DLD1 (cell line): Measurements from ENCODE around the gene PIK3CA.
"Not testable (repeated sequence)": the region's sequence is repeated elsewhere in the genome, so short reads cannot be mapped to it uniquely, and the experiment has no call there.

Source experiments
- in situ Hi-C: cut with HindIII; loops from 2 replicates; pipeline ENCODE4 v1.10.0; 2017; ENCODE audit warnings: low sequenced_read_pairs

Gene PIK3CA

DNA sequence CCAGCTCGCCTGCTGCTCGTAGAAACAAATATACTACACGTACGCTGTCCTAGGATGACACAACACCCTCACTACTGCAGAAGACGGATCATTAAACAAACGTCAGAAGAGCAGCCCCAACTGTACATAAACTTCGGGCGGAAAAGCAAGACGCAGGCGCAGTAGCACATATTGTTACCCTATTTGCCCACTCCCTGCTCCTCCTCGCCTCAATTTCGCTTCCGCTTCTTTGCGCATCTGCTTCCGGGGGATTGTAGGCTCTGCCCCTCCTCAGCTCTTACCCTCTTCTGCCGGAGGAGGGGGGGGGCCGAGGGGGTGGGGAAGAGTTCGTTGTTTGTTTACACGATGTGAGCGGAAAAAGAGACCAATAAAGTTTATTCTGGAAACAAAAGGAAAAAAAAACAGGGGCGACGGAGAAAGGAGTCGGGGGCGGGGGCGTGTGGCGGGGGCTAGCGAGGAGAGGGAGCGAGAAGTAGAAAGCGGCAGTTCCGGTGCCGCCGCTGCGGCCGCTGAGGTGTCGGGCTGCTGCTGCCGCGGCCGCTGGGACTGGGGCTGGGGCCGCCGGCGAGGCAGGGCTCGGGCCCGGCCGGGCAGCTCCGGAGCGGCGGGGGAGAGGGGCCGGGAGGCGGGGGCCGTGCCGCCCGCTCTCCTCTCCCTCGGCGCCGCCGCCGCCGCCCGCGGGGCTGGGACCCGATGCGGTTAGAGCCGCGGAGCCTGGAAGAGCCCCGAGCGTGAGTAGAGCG is at the start of gene PIK3CA:
Gene PIK3CA (plus strand): TSS at position 485 of the 743 bp plus-strand sequence. CDS start 50,469 bp downstream, outside the sequence.
- in situ Hi-C loops = no loop called here

DNA sequence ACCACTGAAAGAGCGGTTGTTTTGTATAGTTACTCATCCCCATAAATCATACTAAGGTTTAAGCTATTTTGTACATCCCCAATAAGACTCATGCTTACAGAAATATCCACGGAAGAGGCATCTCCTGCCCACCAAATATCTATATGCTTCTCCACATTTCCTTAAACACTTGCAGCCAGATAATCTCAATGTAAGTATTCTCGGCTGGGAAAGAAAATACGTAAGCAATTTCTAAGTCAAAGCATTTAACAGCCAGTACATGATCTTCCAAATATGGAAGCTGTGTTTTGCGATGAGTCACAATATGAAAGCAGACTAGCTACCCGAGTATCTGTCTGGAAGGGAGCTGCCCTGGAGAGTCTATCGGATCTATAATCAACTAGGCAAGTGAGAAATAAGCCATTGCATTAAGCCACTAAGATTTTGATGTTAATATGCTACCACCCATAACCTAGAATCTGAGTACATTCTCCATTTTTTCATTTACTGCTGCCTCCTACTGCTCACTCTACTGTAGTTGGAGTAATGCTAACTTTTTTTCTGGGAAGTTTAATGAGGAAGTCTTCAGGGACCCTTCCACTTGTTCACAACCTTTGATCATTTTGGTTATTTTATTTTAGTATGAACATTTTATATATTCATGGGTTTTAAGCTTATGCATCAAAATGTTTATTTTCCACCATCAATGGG is 49.6 kb upstream of the PIK3CA start:
- in situ Hi-C loops = no loop called here

DNA sequence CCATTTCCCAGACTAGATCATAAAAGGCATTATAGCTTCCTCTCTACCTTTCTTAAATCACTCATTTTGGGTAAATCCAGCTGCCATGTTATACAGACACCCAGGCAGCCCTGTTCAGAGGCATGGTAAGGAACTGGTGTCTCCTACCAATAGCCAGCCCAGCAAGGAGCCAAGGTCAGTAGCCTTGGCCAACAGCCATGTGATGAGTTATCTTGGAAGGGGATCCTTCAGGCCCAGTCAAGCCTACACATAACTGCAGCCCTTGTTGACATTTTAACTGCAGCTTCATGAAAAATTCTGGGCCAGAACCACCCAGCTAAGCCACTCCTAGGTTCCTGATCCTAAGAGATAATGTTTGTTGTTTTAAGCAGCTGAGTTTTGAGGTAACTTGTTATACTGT is 47.5 kb upstream of the PIK3CA start:
- in situ Hi-C loops = no loop called here

DNA sequence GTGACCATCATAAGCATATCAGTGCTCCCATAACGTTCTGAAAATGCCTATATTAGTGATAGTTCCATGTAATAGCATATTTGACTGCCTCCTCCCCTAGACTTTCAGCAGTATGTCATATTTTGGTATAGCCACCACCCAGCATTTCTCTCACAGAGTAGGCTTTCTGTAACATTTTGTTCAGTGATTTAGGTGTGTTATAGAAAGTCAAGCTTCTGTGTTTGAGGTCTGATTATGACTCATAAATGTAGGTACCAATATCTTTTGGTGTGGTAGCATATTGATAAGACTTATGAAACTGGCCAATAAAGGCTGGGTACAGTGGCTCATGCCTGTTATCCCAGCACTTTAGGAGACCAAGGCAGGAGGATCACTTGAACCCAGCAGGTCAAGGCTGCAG is 42.3 kb upstream of the PIK3CA start:
- in situ Hi-C loops = no loop called here

DNA sequence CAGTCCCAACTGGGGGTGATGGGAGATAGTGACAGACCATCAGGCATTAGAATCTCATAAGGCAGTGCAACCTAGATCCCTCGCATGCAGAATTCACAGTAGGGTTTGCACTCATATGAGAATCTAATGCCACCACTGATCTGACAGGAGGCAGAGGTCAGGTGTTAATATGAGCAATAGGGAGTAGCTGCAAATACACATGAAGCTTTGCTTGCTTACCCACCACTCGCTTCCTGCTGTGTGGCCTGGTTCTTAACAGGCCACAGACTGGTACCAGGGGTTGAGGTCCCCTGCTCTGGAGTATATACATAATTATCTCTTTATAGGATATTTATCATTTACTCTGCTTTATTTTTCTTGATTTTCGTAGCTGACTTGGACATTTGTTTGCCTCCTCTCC is 40.5 kb upstream of the PIK3CA start:
- in situ Hi-C loops = no loop called here

DNA sequence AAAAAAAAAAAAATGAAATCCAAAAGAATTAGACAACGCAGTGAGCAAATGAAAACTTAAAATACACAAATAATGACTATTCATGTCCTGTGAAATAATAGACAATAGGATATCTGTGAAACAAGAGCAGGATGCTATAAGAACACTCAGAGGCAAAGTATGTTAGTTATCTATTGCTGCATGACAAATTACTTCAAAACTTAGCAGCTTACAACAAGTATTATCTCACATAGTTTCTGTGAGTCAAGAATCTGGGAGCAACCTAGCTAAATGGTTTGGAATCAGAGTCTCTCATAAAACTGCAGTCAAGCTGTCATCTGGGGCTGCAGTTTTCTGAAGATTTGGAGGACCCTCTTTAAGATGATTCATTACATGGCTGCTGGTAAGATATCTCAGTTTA is 40.1 kb upstream of the PIK3CA start:
- in situ Hi-C loops = no loop called here

DNA sequence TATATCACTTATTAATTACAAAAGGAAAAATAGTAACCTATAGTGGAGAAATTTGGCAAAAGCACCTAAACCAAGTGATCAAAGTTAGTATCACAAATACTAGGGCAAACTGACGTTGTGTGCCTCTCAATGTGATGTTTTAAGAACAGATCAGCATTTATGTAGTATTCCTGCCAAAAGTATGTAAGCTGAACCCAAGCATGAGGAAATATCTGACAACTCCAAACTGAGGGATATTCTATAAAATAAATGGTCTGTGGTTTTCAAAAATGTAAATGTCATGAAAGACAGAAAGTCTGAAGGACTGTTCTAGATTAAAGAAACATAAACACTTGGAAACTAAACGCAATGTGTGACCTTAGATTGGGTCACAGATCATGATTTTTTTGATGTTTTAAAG is 34.3 kb upstream of the PIK3CA start:
- in situ Hi-C loops = no loop called here

DNA sequence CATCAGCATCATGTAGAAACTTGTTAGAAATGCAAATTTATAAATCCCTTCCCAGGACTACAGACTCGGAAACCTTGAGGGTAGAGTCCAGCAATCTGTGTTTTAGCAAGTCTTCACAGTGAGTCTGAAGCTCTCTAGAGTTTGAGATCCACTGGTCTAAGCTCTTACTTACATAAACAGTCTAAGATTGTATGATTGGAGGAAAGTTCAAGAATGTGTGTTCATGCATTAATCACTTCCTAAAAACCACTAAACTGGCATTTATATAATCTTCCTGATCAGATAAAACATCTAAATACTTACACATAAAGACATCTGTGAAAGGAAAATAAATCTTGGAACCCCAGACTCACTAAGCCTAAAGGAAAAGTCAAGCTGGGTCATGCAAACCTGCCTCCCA is 32.7 kb upstream of the PIK3CA start:
- in situ Hi-C loops = not testable (repeated sequence)

DNA sequence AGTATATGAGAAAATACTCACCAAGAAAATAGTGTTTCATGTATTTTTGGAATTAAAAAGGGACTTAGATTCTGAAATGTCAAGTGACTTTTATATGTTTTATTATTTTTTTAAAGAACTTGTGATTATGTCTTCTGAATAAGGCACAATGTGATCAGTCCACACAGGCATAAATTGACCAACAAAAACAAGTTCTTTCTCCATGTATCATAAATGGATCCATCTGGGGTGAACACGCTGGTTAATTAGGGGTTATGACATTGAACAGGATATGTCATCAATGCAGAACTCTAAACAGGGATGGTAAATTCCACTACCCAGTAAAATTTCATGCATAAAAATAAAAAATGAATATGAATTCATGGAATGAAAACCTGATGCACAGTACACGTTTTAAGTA is 31.3 kb upstream of the PIK3CA start:
- in situ Hi-C loops = no loop called here

DNA sequence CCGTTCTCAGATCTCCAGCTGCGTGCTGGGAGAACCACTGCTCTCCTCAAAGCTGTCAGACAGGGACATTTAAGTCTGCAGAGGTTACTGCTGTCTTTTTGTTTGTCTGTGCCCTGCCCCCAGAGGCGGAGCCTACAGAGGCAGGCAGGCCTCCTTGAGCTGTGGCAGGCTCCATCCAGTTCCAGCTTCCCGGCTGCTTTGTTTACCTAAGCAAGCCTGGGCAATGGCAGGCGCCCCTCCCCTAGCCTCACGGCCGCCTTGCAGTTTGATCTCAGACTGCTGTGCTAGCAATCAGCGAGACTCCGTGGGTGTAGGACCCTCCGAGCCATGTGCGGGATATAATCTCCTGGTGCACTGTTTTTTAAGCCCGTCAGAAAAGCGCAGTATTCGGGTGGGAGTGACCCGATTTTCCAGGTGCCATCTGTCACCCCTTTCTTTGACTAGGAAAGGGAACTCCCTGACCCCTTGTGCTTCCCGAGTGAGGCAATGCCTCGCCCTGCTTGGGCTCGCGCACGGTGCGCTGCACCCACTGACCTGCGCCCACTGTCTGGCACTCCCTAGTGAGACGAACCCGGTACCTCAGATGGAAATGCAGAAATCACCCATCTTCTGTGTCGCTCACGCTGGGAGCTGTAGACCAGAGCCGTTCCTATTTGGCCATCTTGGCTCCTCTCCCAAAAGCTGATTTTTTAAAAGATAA is 15.8 kb upstream of the PIK3CA start:
- in situ Hi-C loops = not testable (repeated sequence)

DNA sequence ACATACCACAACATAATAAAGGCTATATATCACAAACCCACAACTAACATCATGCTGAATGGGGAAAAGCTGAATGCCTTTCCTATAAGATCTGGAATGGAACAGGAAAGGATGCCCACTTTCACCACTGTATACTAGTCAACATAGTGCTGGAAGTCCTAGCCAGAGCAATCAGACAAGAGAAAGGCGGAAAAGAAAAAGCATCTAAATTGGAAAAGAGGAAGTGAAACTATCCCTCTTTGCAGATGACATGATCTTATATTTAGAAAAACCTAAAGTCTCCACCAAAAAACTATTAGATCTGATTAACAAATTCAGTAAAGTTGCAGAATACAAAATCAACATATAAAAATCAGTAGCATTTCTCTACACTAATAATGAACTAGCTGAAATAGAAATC is 14.6 kb upstream of the PIK3CA start:
- in situ Hi-C loops = no loop called here

DNA sequence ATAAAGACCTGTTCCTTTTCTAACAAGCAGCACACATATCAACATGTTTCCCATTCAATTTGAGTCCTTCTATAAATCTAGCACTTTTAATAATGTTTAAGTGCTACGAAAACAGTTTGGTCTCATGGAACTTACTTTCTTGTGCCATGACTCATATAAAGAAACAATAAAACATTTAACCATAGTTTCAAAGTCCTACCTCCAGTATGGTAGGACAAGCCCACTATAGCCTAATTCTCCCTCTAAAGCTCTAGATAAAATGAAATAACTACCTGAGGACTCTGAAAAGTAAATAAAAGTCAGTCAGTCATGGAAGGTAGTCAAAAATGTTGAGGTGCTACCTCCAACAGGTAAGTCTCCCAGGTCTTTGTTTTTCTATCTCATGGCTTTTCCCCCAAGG is 12.0 kb upstream of the PIK3CA start:
- in situ Hi-C loops = no loop called here

DNA sequence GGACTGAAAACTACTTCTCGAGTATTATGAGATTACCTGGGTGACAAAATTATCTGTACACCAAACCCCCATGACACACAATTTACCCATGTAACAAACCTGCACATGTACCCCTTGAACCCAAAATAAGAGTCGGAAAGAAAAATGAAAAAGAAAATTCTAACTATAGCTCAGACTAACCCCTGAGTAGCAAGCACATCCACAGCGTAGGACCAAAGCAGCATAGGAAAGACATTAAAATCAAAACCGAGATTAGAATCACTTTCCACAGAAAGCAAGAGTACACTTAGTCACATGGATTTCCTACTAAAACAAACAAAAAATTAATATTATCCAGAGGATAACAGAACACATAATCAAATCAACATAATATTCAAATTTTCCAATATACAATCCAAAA is 6.3 kb upstream of the PIK3CA start:
- in situ Hi-C loops = no loop called here

DNA sequence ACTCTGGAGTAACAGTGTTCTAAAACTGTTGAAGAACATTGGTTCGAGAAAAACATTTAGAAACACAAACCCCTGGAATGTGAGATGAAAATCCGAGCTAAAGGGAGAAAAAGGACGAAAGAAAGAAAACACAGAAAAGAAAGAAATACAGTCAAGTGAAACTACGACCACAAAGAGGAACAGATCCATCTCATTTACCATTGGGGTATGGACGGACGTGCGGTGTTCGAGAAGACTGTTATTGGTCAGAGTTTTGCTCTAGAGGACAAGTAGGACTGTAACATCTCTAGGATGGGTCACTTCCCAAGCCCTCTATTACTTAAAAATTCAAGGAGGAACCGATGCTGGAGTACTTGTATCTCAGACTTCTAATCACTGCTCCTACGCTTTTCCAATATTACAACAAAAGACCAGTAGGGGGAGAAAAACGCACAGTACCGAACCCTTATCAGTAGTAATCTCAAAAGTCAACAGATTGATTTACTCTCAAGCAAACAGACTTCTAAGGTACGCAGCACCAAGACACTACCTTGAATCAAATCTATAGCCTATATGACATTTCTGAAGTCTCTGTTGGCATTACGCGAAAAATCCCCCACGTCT is 1.1 kb upstream of the PIK3CA start:
- in situ Hi-C loops = no loop called here

DNA sequence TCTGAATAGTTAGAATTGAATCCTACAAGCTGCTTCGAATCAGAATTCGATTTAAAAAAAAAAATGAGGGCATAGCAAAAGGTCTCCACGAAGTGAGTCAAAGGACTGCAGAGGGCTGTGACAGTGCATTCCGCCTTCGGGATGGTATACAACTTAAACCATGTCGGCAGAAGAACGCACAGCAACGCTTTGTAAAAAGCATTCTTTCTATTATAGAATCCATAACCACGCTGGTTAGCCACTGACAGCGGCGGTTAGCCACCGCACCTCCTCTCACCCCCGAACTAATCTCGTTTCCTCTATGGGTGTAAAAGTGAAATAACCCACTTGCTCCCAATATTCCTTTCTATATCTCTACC is 664 bp upstream of the PIK3CA start:
- in situ Hi-C loops = no loop called here

DNA sequence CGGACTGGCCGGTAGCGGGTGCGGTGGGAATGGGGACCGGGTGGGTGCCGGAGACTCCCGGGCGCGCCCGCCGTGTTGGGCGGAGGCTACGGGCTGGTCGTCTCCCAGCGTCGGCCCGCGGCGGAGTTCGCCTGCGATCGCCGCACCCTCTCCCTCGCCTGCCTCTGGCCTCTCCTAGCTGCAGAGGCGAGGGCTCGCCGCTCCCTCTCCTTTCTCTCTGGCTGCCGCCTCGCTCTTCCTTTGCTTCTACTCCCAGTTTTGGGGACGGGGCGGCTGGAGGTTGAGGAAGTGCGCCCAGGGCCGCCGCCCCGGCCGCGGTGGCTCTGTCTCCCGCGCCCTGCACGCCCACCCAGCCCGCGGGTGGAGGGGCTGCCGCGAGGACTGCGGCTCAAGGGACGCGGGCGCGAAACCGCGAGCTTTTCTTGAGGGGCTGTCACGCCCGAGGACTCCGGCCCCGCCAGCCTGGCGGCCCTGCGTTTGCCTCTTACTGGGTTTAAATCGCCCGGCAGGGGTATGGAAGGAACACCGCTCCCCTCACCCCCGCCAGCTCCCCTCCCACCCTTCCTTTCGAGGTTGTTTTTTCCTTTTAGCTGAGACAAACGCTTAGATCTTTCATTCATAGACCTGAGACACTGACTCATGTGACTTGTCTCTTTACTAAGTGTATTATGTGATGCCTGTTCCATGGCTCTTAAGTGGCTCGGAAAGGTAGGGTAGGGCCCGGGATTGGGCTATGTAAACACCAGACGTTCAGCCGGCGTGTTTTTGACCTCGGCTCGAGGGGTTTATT is 654 bp downstream of the PIK3CA start:
- in situ Hi-C loops = no loop called here

DNA sequence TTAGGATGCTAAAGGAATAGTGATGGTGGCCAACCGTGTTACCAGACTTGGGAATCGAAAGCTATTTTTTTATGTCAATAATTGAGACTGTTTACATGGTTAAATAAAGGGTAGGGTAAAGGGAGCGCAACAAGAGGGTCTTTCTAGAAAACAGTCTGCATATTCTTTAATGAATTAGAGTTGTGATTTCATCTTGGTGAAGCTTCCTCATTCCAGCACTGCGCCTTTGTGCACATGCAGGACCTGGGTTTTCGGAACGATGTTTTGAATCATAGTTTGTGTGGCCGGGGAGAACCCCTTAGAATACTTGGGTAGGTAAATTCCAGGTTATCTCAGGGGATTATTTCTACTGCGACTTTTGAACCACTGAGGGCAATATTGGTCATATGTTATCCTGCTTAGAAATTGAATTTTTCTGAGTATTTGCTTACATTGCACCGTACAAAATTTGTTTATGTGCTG is 1.3 kb downstream of the PIK3CA start:
- in situ Hi-C loops = no loop called here

DNA sequence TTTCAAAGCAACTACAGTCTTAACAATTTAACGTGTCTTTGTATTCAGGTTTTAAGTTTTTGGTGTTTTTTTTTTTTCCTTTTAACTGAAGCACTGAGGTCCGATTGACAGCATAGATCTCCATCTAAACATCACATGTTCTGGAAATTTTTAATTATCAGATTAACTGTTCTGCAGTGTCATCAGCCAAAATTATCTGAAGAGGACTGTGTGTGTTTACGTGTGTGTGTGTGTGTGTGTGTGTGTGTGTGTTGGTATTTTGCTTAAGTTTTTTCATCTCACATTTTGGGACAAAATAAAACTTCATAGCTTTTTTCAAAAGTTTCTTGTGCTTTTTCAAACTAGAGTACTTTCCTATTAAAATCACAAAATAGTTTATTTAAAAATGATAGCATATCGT is 1.8 kb downstream of the PIK3CA start:
- in situ Hi-C loops = no loop called here

DNA sequence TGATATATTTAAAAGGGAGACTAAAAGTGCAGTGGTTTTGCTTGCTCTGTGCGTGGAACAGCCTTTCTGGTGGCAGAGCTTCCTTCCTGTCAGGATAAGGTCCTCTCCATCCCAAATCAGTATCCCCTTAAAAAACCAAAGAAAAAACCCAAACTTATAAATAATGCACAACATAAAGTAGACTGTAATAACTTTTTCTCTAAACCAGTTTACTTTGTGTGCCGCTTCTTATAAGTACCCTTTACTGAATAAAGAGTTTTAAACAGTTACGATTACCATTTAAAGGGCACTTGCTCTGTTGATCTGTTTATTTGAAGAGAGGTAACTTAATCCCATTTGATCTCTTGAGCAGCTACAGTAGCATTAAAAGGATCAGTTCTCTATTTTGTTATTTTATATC is 2.5 kb downstream of the PIK3CA start:
- in situ Hi-C loops = no loop called here

DNA sequence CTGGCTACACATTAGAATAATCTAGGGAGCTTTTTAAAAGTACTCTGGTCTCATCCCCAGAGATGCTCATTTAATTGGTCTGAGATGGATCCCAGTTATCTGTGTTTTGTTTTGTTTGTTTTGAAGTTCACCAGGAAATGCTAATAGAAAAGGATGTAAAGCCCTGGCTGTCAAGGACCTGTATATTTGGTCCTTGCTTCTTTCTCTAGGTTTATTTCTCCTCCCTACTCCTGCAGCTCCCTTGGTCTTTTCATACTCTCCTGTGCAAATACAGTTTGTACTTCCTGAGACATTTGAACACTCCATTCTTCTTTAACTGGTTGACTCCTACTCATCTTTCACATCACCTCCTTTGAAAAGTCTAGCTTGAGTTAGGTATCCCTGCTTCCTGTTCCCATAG is 3.3 kb downstream of the PIK3CA start:
- in situ Hi-C loops = no loop called here

DNA sequence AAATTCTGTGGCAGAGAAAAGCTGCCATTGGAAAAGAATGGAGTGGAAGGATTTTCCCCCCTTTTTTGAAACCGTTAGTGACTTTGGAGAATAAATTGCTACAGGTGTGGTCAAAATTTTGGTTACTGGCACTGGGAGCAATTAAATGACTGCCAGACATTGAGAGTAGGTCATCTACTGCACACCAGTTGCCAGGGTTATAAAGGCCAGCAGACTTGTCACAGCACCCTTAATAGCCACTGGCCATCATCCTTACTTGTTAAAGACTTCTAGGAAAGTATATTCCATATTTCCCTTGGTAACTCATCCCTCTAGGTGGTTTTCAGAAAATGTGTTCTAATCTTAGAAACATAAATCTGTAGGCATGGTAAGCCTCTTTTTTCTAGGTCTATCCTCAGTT is 8.0 kb downstream of the PIK3CA start:
- in situ Hi-C loops = no loop called here
